Endothelial cell of umbilical vein (primary cell): ENCODE results near the gene IMPA2. TPM values are rescaled to one million over a fixed set of nuclear protein-coding genes. Genes with fewer than 3 reads are reported as not detected.

ENCODE experiments used
- BruUV-seq: library from RNA; stranded (reverse); fragments of 400-500 nt; replicated peaks from 2 replicates; lab custom pipeline; 2021; lab: Mats Ljungman, UMichigan
- CTCF ChIA-PET: fragments of 300-600, 350-600 bp; sonication (Branson Sonifier 250); formaldehyde crosslinking; loops from one replicate; lab custom pipeline; 2021; ENCODE audit warnings: antibody characterized with exemption, inconsistent platforms; lab: Charles Lee
- POLR2A ChIA-PET: fragments of 300-600, 350-600 bp; sonication (Branson Sonifier 250); formaldehyde crosslinking; loops from one replicate; lab custom pipeline; 2021; ENCODE audit warnings: antibody characterized with exemption, inconsistent platforms; lab: Charles Lee
- DNase-seq: peaks from one replicate; pipeline ENCODE4 v3.0.0-alpha.2; 2011; ENCODE audit warnings: low read depth, low spot score
- FAIRE-seq: peaks from 2 replicates; lab custom pipeline; 2011; peaks lifted over from hg19 to GRCh38; lab: Jason Lieb, UNC
- H2AFZ ChIP-seq: 2 replicates; pipeline ENCODE4 v1.6.0; 2012; ENCODE audit warnings: low read depth, low read length, control low read depth, inconsistent platforms
- H3K27ac ChIP-seq: 2 replicates; pipeline ENCODE4 v1.5.1; 2011; ENCODE audit warnings: low read depth, mild to moderate bottlenecking, control low read depth, low read length, moderate library complexity; ENCODE audit not compliant: insufficient read depth
- H3K27me3 ChIP-seq, 2 experiments: 2 replicates each; pipeline versions ENCODE4 v1.6.0 to v1.6.1; 2011; ENCODE audit warnings: low read length in 2 of 2, mixed read lengths in 1 of 2; ENCODE audit not compliant: control insufficient read depth in 2 of 2, insufficient read depth in 2 of 2
- H3K36me3 ChIP-seq, 2 experiments: 2 replicates in 1 of 2; 3 replicates in 1 of 2; pipeline ENCODE4 v1.5.1; 2011; ENCODE audit warnings: low read length in 2 of 2, mild to moderate bottlenecking in 1 of 2, moderate library complexity in 1 of 2; ENCODE audit not compliant: control insufficient read depth in 2 of 2, insufficient read depth in 2 of 2; ENCODE audit errors: extremely low read depth in 1 of 2
- H3K4me1 ChIP-seq: 3 replicates; pipeline ENCODE4 v1.5.1; 2011; ENCODE audit warnings: mild to moderate bottlenecking, low read length; ENCODE audit not compliant: control insufficient read depth, insufficient read depth; ENCODE audit errors: extremely low read depth
- H3K4me2 ChIP-seq: 2 replicates; pipeline ENCODE4 v1.6.1; 2011; ENCODE audit warnings: low read length, control low read depth, mixed read lengths; ENCODE audit not compliant: insufficient read depth
- H3K4me3 ChIP-seq, 3 experiments: fragments of 200-600 bp in 1 of 3; sonication (generic), shearing (Covaris generic) in 1 of 3; replicated peaks in 1 of 3; 2 replicates each; pipeline ENCODE4 v1.5.1; 2011 to 2016; ENCODE audit warnings: control low read depth in 3 of 3, low read length in 3 of 3, mild to moderate bottlenecking in 2 of 3, inconsistent platforms in 1 of 3, low read depth in 1 of 3, moderate library complexity in 1 of 3; ENCODE audit not compliant: insufficient read depth in 1 of 3
- H3K79me2 ChIP-seq: 2 replicates; pipeline ENCODE4 v1.6.0; 2012; ENCODE audit warnings: low read length, inconsistent platforms; ENCODE audit not compliant: control insufficient read depth, insufficient read depth
- H3K9ac ChIP-seq: replicated peaks from 2 replicates; pipeline ENCODE3; 2011; ENCODE audit warnings: low read length, control low read depth; ENCODE audit not compliant: insufficient read depth; ENCODE audit errors: extremely low read depth
- H3K9me1 ChIP-seq: replicated peaks from 3 replicates; pipeline ENCODE4 v1.6.0; 2011; ENCODE audit warnings: mild to moderate bottlenecking, low read length; ENCODE audit not compliant: control insufficient read depth, insufficient read depth; ENCODE audit errors: extremely low read depth
- H3K9me3 ChIP-seq: replicated peaks from 2 replicates; pipeline ENCODE4 v1.5.1; 2012; ENCODE audit warnings: low read length, inconsistent platforms; ENCODE audit not compliant: control insufficient read depth, insufficient read depth
- H4K20me1 ChIP-seq: replicated peaks from 2 replicates; pipeline ENCODE3; 2011; ENCODE audit warnings: mild to moderate bottlenecking, low read length; ENCODE audit not compliant: control insufficient read depth, insufficient read depth; ENCODE audit errors: extremely low read depth
- EZH2 ChIP-seq: IDR thresholded peaks from 2 replicates; pipeline ENCODE4 v1.6.1; 2012; ENCODE audit warnings: borderline replicate concordance, low read depth, mild to moderate bottlenecking, moderate library complexity, low read length, inconsistent platforms; ENCODE audit not compliant: severe bottlenecking
- FOS ChIP-seq: IDR thresholded peaks from 2 replicates; pipeline ENCODE4 v1.6.1; 2011; ENCODE audit warnings: mild to moderate bottlenecking, low read length, moderate library complexity, borderline replicate concordance; ENCODE audit not compliant: insufficient read depth
- GATA2 ChIP-seq: IDR thresholded peaks from 2 replicates; pipeline ENCODE4 v1.7.0; 2011; ENCODE audit warnings: low read depth, mild to moderate bottlenecking, moderate library complexity, mixed read lengths, low read length; ENCODE audit not compliant: insufficient read length, insufficient read depth
- MAX ChIP-seq: IDR thresholded peaks from 2 replicates; pipeline ENCODE4 v1.6.1; 2011; ENCODE audit not compliant: insufficient read depth, insufficient read length
- MYC ChIP-seq: IDR thresholded peaks from one replicate; pipeline ENCODE4 v1.6.1; 2011; ENCODE audit warnings: mild to moderate bottlenecking, low read depth, low read length
- POLR2A ChIP-seq: IDR thresholded peaks from 2 replicates; pipeline ENCODE4 v1.6.1; 2012; ENCODE audit warnings: low read depth, mild to moderate bottlenecking, control low read depth, low read length
- POLR2AphosphoS5 ChIP-seq: IDR thresholded peaks from 2 replicates; pipeline ENCODE4 v1.6.1; 2012; ENCODE audit warnings: low read depth, mild to moderate bottlenecking, control low read depth, low read length, moderate library complexity; ENCODE audit not compliant: insufficient read depth
- dilution Hi-C: fragments of 300-500 bp; cut with MboI; formaldehyde crosslinking; loops from one replicate; pipeline ENCODE4 v1.15.0; 2019; ENCODE audit warnings: low sequenced_read_pairs; ENCODE audit not compliant: extremely low pct_ligation_motif_present
- intact Hi-C: fragments of 100-400 bp; cut with micrococcal nuclease; formaldehyde crosslinking; loops from one replicate; pipeline ENCODE4 v1.10.0; 2022
- polyA plus RNA-seq, 4 experiments: library from polyadenylated mRNA; depleted of rRNA in 3 of 4; stranded (reverse) in 3 of 4; unstranded in 1 of 4; fragments of >200 nt; gene quantifications; 2 replicates each; pipeline versions ENCODE4 v1.2.1 to v1.2.3, GENCODE V29; 2011 to 2012; ENCODE audit warnings: missing spikeins in 1 of 4
- total RNA-seq: library from RNA; stranded (reverse); gene quantifications from 2 replicates; pipeline ENCODE4 v1.2.3, GENCODE V29; 2021
- TF ChIP-seq, protein P1 (sequence below), 2 donors: IDR thresholded peaks; 1 replicate in 1 of 2; 2 replicates in 1 of 2; pipeline ENCODE4 v1.5.1; 2011; ENCODE audit warnings: low read length in 2 of 2, mild to moderate bottlenecking in 2 of 2, moderate library complexity in 2 of 2, control low read depth in 1 of 2, inconsistent platforms in 1 of 2, low read depth in 1 of 2; ENCODE audit not compliant: insufficient read depth in 1 of 2; ENCODE audit errors: extremely low read depth in 1 of 2

The IMPA2 gene
- total and polyA plus RNA-seq, 2 donors (not counting 3 experiments of a cell fraction or from before 2014, with no cell fraction given): 6.1 to 8.0 TPM

DNA sequence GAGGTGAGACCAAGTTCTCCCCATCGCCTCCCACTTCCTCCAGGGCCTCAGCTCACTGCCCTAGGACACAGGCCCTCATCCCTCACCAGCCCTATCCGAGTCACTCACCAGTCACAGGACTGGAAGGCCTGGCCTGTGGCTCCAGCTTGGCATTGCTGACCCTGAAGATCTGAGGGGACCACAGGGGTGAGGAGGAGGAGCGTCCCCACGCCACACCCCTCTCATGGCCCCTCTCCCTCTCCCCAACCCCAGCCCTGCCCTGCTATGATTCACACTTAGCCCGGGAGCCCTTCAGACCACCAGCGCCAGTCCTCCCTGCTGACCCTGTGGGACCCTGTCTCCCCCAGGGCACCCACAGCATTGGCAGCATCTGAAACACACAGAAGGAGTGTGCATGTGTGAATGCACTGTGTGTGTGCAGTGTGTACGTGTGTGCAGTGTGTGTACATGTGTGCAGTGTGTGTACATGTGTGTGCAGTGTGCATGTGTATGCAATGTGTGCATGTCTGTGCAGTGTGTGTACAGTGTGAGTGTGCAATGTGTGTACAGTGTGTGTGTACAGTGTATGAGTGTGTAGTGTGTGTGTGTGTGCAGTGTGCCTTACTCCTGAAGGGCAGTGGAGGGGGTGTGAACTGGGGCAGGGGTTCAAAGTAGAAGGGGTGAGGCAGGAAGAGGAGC is 82.9 kb downstream of the IMPA2 start:
- Histone ChIP-seq H3K9ac (no peak overlapping the region), H3K4me3 (no peak overlapping the region), H3K79me2 (no peaks in the 10 kb centered on the region), H4K20me1 (no peaks in the 10 kb centered on the region), H3K9me1 (no peaks in the 10 kb centered on the region), H3K4me2 (no peak overlapping the region), H3K27me3 (no peaks in the 10 kb centered on the region), H2AFZ (no peak overlapping the region), H3K27ac (no peak overlapping the region), H3K36me3 (no peaks in the 10 kb centered on the region), H3K9me3 (no peaks in the 10 kb centered on the region), H3K4me1 (no peaks in the 10 kb centered on the region)
- DNase-seq (no peak), FAIRE-seq (no peak)
- no TSS peak for BruUV-seq
- dilution Hi-C loops: no loop called here
- TF ChIP-seq MYC (no peak), FOS (no peak), GATA2 (no peak), POLR2AphosphoS5 (no peak), POLR2A (no peak), EZH2 (no peak), MAX (no peak)
- TF ChIP-seq, protein P1, sequence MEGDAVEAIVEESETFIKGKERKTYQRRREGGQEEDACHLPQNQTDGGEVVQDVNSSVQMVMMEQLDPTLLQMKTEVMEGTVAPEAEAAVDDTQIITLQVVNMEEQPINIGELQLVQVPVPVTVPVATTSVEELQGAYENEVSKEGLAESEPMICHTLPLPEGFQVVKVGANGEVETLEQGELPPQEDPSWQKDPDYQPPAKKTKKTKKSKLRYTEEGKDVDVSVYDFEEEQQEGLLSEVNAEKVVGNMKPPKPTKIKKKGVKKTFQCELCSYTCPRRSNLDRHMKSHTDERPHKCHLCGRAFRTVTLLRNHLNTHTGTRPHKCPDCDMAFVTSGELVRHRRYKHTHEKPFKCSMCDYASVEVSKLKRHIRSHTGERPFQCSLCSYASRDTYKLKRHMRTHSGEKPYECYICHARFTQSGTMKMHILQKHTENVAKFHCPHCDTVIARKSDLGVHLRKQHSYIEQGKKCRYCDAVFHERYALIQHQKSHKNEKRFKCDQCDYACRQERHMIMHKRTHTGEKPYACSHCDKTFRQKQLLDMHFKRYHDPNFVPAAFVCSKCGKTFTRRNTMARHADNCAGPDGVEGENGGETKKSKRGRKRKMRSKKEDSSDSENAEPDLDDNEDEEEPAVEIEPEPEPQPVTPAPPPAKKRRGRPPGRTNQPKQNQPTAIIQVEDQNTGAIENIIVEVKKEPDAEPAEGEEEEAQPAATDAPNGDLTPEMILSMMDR (IDR thresholded peaks at IDR 0.05; ENCODE audit: extremely low read depth in 1 of 2, insufficient read depth in 1 of 2, low read depth in 1 of 2, low read length in 2 of 2): no peak
- ChIA-PET CTCF (interaction anchor here (0.9 to 1.8 kb wide), 2 partner anchors 10 to 172 kb away, joined by 3 to 5 read pairs; no protein-coding TSS in a partner anchor), POLR2A (no interaction called here)
- intact Hi-C loops: no loop called here
